HG03039 (cell line): ENCODE measurements around the gene YES1.
"Not testable (repeated sequence)": the region's sequence is repeated elsewhere in the genome, so short reads cannot be mapped to it uniquely, and the experiment has no call there.

Experiments used
- ATAC-seq: cut with Tn5 transposase; IDR thresholded peaks from one replicate; pipeline ENCODE4 v1.9.1; 2021; ENCODE audit warnings: mild to moderate bottlenecking, moderate library complexity; ENCODE audit not compliant: unreplicated experiment

YES1 gene

DNA sequence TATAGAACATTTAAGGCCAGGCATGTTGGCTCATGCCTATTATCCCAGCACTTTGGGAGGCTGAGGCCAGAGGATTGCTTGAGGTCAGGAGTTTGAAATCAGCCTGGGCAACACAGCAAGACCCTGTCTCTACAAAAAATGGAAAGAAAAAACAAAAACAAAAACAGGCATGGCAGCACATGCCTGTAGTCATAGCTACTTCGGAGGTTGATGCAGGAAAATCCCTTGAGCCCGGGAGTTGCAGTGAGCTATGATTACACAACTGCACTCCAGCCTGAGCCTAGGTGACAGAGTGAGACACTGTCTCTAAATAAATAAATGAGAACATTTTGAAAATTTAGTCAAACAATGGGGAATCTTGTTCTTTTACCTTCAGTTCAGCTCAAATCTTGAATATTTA is 12.1 kb upstream of the YES1 start:
- no peak for ATAC-seq

DNA sequence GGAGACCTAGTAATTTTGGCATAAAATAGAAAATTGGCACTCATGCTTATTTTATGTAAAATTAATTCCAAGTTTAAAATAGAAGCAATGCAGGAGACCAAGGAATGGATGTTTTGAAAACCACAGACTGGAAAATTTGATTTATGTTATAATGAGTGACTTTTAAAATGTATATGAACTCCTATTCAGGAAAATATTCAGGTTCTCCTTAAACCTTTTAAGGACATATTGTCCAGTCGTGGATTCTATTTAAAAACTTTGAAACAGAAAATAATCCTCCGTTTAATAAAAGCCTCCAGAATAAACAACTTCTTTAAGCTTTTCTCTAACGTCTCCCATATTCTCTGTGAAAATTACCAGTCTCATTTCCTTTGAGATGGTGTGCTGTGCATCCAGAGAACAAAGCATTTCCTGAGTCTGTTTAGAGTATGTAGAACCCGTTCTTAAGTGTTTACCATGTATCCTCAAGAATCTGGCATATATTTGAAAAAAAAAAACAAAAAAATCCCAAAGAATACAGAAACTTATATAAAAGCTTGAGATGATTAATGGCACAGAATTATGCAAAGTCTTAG is 8.6 kb upstream of the YES1 start:
- no peak for ATAC-seq

DNA sequence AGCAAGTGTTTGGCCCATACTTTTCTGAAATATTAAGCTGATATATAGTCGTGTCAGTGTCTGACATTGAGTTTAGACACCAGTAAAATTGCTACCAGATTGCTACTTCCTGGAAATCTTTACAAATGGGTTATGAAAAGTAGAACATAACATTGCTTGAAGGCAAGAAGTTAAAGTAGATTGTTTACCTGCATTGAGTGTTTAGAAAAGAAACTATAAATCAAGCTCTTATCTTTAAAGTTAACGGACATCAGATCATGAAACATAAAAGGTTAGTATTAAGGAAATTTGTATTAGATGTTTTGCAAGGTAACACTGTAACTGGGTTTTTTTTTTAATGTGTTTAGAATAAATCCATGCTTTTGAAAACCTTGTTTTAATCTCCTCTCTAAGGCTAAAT is 4.8 kb upstream of the YES1 start:
- no peak for ATAC-seq

DNA sequence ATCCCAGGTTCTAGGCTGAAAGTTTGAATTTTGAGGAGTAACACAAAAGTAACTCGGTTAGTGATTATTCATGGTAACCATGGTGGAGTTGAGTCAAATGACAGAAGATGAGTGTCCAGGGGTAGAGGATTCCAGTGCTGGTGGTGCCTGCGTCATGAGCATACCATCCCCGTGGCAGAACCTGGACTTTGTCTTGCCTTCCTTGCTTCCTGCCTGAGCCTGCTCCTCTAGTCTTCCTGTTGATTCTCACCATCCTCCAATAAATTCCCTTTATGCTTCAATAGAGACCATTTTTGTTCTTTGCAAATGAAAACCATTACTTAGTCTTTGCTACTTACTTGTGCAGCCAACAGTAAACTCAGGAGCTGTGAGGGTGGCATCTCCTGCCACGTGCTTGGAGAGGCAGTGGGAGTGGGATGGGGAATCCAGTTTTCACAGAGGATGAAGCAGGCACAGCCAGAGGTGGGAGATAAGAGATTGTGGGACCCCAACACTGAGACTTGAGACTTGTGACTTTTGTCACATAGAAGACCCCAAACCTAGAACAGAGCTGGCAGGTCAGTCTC is 4.1 kb upstream of the YES1 start:
- no peak for ATAC-seq

DNA sequence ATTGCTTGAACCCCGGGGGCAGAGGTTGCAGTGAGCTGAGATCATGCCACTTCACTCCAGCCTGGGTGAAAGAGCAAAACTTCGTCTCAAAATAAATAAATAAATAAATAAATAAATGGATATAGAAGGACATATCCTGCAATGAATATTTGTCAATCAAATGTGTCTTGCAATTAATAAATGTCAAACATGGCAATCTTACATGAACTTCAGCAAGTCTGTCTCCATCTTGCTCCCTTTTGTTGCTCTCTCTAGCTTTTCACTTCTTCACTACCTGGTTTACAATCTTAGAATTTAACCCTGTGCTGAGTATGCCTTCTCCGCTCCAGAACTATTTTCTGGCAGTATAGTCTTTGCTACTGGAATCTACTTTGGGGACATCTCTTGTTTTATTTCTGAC is 3.3 kb upstream of the YES1 start:
- no peak for ATAC-seq

DNA sequence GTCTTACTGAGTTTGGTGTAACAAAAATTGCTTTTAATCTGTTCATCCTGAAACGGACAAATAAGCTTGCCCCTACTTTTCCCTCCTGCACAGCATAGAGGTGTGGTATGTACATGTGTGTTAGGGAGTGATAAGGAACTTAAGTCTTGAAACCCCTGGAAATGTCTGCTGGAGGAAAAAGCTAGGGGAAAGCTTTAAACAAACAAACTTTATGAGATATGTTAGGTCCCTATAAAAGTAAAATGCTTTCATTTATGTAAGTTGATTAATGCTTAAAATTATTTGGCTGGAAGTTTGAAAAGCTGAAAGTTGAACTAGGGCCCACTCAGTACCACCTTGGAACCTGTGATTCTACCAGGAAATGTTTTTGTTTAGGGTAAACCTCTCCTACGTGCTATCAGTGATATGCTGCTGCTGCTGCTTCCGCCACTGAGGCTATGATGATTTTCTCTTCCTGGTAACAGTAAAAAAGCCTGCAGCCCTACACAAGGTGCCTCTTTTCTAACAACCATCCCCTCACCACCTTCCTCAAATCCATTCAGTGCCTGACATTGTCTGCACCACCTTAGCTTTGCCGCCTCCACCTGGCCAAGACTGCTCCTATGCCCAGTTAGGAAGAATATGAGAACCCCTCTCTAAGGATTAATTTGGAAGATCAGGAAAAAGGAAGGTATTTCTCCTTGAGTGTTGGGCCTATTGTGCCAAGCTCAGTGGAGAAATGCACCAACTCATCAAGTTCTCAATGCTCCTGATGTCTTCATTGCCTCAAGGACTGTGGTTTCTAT is 2.5 kb upstream of the YES1 start:
- ATAC-seq, result no peak

DNA sequence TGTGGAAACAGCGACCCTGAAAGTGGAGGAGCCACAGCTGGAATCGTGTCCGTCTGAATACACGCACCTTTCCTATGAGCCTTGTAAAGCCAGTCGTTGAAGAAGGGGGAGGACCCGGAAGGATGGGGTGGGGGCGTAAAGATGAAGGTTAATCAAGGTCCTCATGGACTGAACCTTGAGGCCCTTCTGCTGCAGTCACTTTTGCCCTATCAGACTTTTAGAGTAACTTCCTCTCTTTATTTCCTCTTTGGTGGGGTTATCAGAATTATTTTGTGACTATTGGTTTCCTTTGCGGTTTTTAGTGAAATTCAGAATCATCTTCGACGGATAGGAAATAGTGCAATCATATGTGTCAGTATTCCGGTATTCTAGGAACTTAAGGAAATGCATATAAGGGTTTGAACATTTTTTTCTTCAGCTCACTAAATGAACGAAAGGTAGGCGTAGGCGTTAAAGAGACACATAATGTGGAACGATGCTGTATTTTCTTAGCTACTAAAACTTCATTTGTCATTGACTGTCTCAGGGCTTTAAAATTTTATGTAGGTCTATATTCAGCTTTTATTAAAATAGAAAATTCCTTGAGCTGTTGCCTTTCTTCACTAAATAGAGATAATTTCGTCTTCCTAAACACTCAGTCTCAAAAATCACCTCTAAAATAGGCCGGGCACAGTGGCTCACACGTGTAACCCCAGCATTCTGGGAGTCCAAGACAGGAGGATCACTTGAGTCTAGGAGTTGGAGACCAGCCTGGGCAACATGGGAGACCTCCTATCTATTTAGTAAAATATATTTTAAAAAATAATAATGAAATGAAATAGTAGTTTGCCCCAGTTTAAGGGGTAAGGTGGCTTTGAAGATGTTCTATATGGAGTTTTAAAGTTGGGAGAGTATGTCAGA is 1.4 kb upstream of the YES1 start:
- no peak for ATAC-seq

DNA sequence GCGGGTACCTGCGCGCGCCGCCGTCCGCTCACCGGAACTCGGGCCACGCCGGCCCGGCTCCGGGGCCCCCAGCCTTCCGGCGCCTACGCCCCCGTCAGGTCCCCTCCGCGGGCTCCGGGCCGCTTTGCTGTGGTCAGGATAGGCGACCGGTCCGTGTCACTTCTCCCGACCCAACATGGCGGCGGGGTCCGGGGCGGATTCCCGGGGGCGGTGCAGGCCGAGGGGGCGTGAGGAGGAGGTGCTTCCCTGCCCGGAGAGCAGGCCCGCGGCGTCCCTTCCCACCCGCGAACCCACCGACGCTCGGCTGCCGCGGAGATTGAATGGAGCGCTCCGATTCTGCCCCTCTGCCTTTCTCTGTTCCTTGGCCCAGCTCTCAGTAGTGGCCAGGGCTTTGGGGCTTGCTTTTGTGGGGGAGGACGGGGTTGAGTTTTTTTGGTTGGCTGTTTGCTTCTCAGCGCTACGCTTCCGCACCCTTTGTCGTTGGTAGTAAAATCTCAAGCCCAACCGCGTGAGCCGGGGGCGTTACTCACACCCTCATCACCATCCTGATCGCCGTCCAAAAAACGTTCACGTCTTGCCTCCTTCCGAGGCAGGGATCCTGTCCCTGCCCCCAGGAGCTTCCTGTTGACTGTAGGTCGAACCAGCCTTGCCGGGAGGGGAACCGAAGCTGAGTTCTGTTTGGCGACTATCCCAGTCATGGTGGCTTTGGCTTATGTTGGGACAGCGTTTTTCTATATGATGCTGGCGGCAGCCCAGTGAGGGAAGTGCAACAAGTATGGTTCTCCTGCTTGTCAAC is 532 bp upstream of the YES1 start:
- peak; percentile 50 for ATAC-seq

DNA sequence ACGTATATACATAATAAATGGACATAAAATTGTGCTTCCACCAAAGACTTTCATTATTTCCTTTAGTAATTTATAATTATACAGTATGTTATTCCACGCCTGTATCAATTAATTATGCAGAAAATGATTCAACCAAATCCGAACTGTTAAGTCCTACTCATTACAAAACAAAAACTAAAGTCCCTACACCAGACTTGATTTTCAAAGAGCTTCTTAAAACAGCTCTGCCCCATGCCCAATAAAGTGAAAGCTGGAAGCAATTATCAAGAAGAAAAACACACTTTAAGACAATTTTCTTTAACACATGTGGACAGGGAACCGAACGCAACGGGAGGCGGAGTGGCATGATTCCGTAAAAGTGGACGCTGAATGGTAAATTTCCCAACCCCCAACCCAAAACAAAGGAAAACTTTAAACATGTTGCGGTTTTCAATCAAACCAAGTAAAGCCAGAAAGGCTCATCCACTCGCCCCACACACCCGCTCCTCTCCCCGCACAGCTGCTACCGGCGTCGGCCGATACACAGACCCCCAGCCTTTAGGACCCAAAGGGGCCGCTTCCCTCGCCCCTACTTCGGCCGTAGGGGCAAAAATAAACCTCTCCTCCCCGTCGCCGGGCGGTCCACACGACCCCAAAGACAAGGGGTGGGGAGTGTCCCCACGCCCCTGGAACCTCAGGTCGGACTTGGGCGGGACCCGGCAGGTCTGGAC is 705 bp downstream of the YES1 start:
- ATAC-seq, result peak; percentile 16

DNA sequence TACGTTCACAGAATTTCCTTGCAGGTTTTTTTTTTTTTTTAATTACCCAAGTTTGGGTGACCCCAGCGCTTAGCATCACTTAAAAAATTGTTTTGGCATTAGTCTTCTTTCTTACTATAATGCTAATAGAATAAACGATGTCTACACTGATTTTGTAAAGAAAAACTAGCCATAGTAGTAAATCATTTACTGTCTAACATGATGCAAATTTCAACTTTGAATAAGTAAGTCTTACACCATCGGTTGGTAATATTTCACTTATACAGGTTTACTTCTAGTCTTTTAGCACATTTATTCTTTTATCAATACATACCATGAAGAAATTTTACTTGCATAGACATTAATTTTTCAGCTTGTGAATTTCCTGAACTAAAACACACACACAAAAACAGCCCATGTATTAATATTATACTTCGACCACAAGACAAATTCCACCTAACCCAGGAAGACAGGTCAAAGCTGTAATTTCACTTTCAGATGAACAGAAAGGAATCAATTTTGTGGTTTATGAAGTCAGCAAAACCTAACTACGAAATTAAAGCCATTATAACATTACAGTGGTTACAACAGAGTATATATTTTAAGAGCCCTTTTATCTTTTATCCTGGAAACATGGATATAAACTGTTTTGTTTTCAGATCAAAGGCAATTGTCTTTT is 1.9 kb downstream of the YES1 start:
- ATAC-seq, result no peak

DNA sequence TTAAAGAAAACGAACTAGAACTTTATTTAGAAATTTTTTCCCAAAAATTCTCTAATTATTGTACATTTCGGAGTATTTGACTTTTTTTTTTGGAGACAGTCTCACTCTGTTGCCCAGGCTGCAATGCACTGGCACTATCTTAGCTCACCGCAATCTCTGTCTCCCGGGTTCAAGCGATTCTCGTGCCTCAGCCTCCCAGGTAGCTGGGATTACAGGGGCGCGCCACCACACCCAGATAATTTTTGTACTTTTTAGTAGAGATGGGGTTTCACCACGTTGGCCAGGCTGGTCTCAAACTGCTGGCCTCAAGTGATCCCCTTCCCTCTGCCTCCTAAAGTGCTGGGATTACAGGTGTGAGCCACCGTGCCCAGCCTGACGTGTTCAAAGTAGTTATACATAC is 2.8 kb downstream of the YES1 start:
- not testable (repeated sequence) for ATAC-seq

DNA sequence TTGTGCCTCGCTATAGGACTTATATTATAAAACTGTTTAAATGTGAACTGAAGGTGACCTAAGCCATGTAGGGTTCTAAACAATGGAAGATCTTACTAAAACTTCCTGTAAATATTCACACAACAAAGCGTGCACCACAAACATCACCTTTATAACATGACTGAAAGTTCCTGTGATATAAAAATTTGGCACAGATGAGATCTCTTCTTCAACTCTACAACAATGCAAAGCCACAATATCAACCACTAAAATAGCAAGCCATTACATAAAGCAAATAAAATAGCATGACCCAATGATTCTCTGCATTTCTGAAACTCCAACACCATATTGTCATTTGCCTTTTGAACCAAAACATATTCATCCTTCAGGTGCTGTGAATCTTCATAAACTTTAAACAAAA is 3.5 kb downstream of the YES1 start:
- no peak for ATAC-seq

DNA sequence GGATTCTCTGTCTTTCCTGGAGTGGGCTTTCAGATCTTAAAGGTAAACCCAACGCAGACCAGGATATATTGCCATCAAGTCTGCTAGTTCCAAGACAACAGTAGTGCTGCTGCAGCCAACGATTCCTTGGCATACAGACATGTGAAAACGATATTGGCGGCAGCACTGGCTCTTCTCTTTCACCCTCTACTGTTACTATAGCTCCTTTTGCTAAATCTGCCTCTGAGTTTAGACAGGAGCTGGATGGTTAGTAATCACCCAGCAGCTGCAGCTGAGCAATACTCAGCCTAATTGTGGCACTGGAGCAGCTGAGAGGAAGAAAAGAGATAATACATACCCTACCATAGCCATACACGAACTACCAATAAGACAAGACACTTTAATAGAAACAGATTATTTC is 4.0 kb downstream of the YES1 start:
- ATAC-seq, result no peak

DNA sequence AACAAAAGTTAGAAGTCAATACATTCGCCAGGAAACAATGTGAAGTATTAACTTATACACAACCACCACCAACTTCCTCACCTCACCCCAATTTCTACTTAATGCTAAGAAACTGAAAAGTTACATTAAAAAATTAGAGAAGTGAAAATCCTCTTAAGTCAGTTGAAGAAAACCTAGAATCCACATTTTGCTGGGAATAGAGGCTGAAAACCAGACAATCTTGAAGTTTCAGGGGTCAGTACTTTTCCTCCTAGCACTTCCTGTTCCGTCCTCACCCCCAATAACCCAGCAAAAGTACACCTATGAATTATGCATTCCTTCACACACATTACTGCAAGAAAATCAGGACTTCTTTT is 6.3 kb downstream of the YES1 start:
- no peak for ATAC-seq

DNA sequence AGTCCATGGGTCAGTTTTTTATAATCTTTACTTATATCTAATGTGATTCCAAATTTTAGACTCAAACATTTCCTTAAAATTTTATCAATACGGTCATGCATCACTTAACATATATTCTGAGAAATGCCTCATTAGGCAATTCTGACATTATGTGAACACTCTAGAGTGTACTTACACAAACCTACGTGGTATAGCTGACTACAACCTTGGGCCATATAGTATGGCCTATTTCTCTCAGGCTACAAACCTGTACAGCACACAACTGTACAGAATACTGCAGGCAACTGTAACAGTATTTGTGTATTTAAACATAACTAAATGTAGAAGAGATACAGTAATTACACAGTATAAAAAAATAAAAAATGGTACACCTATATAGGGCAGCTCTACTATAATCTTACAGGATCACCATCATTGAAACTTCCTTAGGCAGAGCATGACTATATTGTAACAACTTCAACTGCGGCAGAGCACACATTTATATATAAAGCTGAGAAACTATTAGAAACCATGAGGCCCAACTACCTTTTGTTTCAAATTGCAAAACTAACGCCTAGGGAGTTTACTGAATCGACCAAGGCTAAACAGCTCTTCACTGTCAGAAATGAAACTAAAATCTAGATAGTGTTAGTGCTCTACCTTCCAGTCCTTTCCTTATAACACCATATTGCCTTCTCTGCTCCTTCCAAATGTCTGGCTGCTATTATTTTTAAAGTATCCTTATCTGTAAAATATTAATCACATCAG is 6.9 kb downstream of the YES1 start:
- no peak for ATAC-seq

DNA sequence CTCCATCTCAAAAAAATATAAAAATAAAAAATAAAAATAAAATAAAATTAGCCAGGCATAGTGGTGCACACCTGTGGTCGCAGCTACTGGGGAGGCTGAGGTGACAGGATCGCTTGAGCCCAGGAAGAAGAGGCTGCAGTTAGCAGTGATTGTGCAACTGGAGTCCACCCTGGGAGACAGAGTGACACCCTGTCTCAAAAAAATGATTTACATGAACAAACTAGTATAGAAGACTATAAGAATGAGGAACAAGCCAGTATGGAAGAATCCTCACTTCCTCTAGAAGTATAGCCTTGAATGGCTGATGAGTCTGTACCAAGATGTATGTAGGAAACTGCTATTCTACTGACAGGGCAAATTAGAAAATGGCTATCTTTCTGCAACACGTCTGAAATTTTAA is 10.9 kb downstream of the YES1 start:
- no peak for ATAC-seq

DNA sequence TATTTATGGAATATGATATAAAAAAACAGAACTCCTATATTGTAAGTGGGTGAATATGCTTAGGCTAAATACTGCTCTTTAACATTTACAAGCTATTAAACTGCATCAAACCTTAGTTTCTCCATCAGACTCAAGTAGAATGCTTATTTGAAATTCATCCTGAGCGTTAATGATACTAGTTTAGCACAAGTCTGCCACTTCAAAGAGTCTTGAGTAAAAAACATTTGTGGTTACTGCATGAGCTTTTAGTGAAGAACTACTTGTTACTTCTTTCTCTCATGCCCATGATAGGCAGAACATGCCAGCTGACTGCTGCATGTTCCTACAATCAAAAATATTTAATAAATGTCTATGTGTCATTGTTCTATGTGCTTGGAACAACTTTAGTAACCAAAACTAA is 12.1 kb downstream of the YES1 start:
- ATAC-seq, result no peak

DNA sequence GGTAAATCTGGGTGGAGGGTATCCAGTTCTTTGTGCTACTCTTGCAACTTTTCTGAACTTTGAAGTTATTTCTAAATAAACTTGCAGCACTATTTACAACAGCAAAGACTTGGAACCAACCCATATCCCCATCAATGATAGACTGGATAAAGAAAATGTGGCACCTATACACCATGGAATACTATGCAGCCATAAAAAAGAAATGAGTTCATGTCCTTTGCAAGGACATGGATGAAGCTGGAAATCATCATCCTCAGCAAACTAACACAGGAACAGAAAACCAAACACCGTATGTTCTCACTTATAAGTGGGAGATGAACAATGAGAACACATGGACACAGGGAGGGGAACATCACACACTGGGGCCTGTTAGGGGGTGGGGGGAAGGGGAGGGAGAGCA is 16.7 kb downstream of the YES1 start:
- ATAC-seq, result not testable (repeated sequence)

DNA sequence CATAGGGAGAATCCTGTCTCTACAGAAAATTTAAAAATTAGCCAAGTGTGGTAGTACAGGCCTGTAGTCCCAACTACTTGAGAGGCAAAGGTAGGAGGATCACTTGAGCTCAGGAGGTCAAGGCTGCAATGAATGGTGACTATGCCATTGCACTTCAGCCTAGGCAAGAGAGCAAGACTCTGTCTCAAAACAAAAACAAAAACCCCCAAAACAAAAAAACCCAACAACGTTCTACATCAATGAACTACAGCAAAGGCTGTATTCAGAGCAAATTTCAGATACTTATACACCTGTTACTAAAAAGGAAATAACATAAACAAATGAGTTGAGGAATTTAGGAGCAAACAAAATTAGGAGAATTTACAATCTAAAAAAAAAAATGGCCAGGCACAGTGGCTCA is 22.6 kb downstream of the YES1 start:
- ATAC-seq, result no peak
